HCT116 (cell line): ENCODE measurements around the gene TIGAR. TPM values are rescaled to one million over a fixed set of nuclear protein-coding genes. Genes with fewer than 3 reads are reported as not detected.

Experiments used
- ATAC-seq: fragments of 200-7000 bp; cut with Tn5 transposase; 2 replicates; pipeline ENCODE4 v1.9.1; 2020; ENCODE audit warnings: mild to moderate bottlenecking, moderate library complexity
- BruUV-seq: library from RNA; stranded (reverse); fragments of 400-500 nt; replicated peaks from 2 replicates; lab custom pipeline; 2021; lab: Mats Ljungman, UMichigan
- CTCF ChIA-PET: fragments of 300-600 bp; sonication (Branson Sonifier 250); formaldehyde crosslinking; loops from one replicate; lab custom pipeline; 2021; ENCODE audit warnings: antibody characterized with exemption; lab: Charles Lee
- POLR2A ChIA-PET: fragments of 300-600, 350-600 bp; sonication (Branson Sonifier 250); formaldehyde crosslinking; loops from one replicate; lab custom pipeline; 2021; ENCODE audit warnings: antibody characterized with exemption; lab: Charles Lee
- RAD21 ChIA-PET, 2 experiments: fragments of 300-600 bp; sonication (Branson Sonifier 250); formaldehyde crosslinking; loops; one replicate each; lab custom pipeline; 2023; ENCODE audit warnings: low total read pairs in 2 of 2; ENCODE audit not compliant: uncharacterized antibody in 2 of 2, unreplicated experiment in 2 of 2, low non-redundant PET in 1 of 2; lab: Charles Lee
- DNase-seq: peaks from one replicate; pipeline ENCODE4 v3.0.0-alpha.2; 2010; ENCODE audit warnings: low read depth, low spot score
- H2AFZ ChIP-seq: fragments of 200-600 bp; shearing (Covaris generic), sonication (generic); 2 replicates; pipeline ENCODE4 v1.6.1; 2017; ENCODE audit warnings: low read depth, mixed run types, mixed read lengths, antibody characterized with exemption, low read length; ENCODE audit not compliant: poor library complexity, severe bottlenecking
- H3K27ac ChIP-seq: 2 replicates; pipeline ENCODE4 v1.5.1; 2012; ENCODE audit warnings: low read depth, low read length
- H3K27me3 ChIP-seq: fragments of 200-600 bp; sonication (generic); 2 replicates; pipeline ENCODE4 v1.6.1; 2016; ENCODE audit warnings: mixed run types, low read length, mixed read lengths; ENCODE audit not compliant: insufficient read depth
- H3K36me3 ChIP-seq, 2 experiments: fragments of 200-500 bp in 1 of 2; fragments of 200-600 bp in 1 of 2; sonication (Bioruptor generic) in 1 of 2; sonication (generic) in 1 of 2; 2 replicates each; pipeline versions ENCODE4 v1.5.1 to v1.6.1; 2014 to 2016; ENCODE audit warnings: low read length in 2 of 2, inconsistent platforms in 1 of 2, mixed read lengths in 1 of 2, mixed run types in 1 of 2; ENCODE audit not compliant: insufficient read depth in 2 of 2, control insufficient read depth in 1 of 2
- H3K4me1 ChIP-seq, 2 experiments: fragments of 200-600 bp in 1 of 2; sonication (generic) in 1 of 2; 2 replicates each; pipeline versions ENCODE4 v1.5.1 to v1.6.1; 2012 to 2017; ENCODE audit warnings: low read length in 2 of 2, inconsistent platforms in 1 of 2, mild to moderate bottlenecking in 1 of 2, mixed read lengths in 1 of 2, mixed run types in 1 of 2, moderate library complexity in 1 of 2; ENCODE audit not compliant: insufficient read depth in 2 of 2, control insufficient read depth in 1 of 2
- H3K4me2 ChIP-seq: fragments of 200-600 bp; sonication (generic); 2 replicates; pipeline ENCODE4 v1.6.1; 2017; ENCODE audit warnings: mixed run types, low read length, mixed read lengths
- H3K4me3 ChIP-seq, 2 experiments: fragments of 200-600 bp in 1 of 2; sonication (generic) in 1 of 2; replicated peaks in 1 of 2; 2 replicates each; pipeline ENCODE4 v1.5.1; 2011 to 2016; ENCODE audit warnings: low read length in 2 of 2, control low read depth in 1 of 2, low read depth in 1 of 2, mild to moderate bottlenecking in 1 of 2, mixed read lengths in 1 of 2, mixed run types in 1 of 2
- H3K79me2 ChIP-seq: fragments of 200-600 bp; sonication (generic); 2 replicates; pipeline ENCODE4 v1.6.1; 2017; ENCODE audit warnings: mild to moderate bottlenecking, mixed run types, low read length, moderate library complexity, mixed read lengths; ENCODE audit not compliant: insufficient read depth
- H3K9ac ChIP-seq: fragments of 200-600 bp; sonication (generic); 2 replicates; pipeline ENCODE4 v1.6.1; 2016; ENCODE audit warnings: low read length, mixed read lengths
- H3K9me2 ChIP-seq: fragments of 200-600 bp; sonication (generic), shearing (Covaris generic); 2 replicates; pipeline ENCODE4 v1.6.1; 2017; ENCODE audit warnings: mixed run types, mild to moderate bottlenecking, moderate library complexity; ENCODE audit not compliant: insufficient read depth
- H3K9me3 ChIP-seq, 2 experiments: fragments of 200-500 bp in 1 of 2; fragments of 200-600 bp in 1 of 2; sonication (Bioruptor generic) in 1 of 2; sonication (generic) in 1 of 2; 2 replicates each; pipeline ENCODE4 v1.6.1; 2014 to 2017; ENCODE audit warnings: low read length in 2 of 2, mixed read lengths in 2 of 2, inconsistent platforms in 1 of 2, low read depth in 1 of 2, mild to moderate bottlenecking in 1 of 2, mixed run types in 1 of 2, moderate library complexity in 1 of 2; ENCODE audit not compliant: control insufficient read depth in 1 of 2, insufficient read depth in 1 of 2
- H4K20me1 ChIP-seq: fragments of 200-600 bp; sonication (generic), shearing (Covaris generic); 2 replicates; pipeline ENCODE4 v1.6.1; 2017; ENCODE audit warnings: mixed run types, mild to moderate bottlenecking, moderate library complexity; ENCODE audit not compliant: insufficient read depth
- ATF3 ChIP-seq: IDR thresholded peaks from 2 replicates; pipeline ENCODE4 v1.6.1; 2012
- CBX3 ChIP-seq: IDR thresholded peaks from 2 replicates; pipeline ENCODE4 v1.6.1; 2012; ENCODE audit warnings: low read depth
- CEBPB ChIP-seq: IDR thresholded peaks from 2 replicates; pipeline ENCODE4 v1.6.1; 2012; ENCODE audit warnings: low read depth
- CTCF ChIP-seq, 3 experiments: fragments of 200-600 bp in 1 of 3; sonication (generic) in 1 of 3; IDR thresholded peaks in 2 of 3; conservative IDR thresholded peaks in 1 of 3; 2 replicates each; pipeline ENCODE4 v1.5.1; 2012 to 2017; ENCODE audit warnings: low read depth in 2 of 3, low read length in 2 of 3, antibody characterized with exemption in 1 of 3, borderline replicate concordance in 1 of 3, control low read depth in 1 of 3, mild to moderate bottlenecking in 1 of 3, mixed read lengths in 1 of 3, mixed run types in 1 of 3, moderate library complexity in 1 of 3; ENCODE audit not compliant: insufficient read depth in 1 of 3
- EGR1 ChIP-seq: IDR thresholded peaks from 2 replicates; pipeline ENCODE4 v1.6.1; 2012; ENCODE audit warnings: low read depth
- FOSL1 ChIP-seq: IDR thresholded peaks from 2 replicates; pipeline ENCODE4 v1.6.1; 2012; ENCODE audit warnings: low read depth
- POLR2AphosphoS5 ChIP-seq: IDR thresholded peaks from 2 replicates; pipeline ENCODE4 v1.6.1; 2011; ENCODE audit warnings: mild to moderate bottlenecking, low read depth, low read length, moderate library complexity
- RAD21 ChIP-seq: IDR thresholded peaks from 2 replicates; pipeline ENCODE4 v1.6.1; 2012; ENCODE audit warnings: low read depth, mild to moderate bottlenecking
- SP1 ChIP-seq: IDR thresholded peaks from 2 replicates; pipeline ENCODE4 v1.6.1; 2012; ENCODE audit warnings: low read depth
- TCF7L2 ChIP-seq: IDR thresholded peaks from 2 replicates; pipeline ENCODE4 v1.7.0; 2011; ENCODE audit warnings: borderline replicate concordance, inconsistent platforms; ENCODE audit not compliant: insufficient read depth, insufficient read length; ENCODE audit errors: extremely low read depth
- YY1 ChIP-seq: IDR thresholded peaks from 2 replicates; pipeline ENCODE4 v1.6.1; 2011; ENCODE audit warnings: low read length, low read depth, moderate library complexity, mild to moderate bottlenecking; ENCODE audit not compliant: insufficient replicate concordance; ENCODE audit errors: extremely low read depth
- ZFX ChIP-seq: fragments of 450-650 bp; IDR thresholded peaks from 2 replicates; pipeline ENCODE4 v1.6.1; 2017
- ZNF274 ChIP-seq: fragments of 200-500 bp; sonication (Bioruptor generic); IDR thresholded peaks from 2 replicates; pipeline ENCODE4 v1.6.1; 2014; ENCODE audit warnings: mild to moderate bottlenecking, low read depth, low read length, inconsistent platforms
- intact Hi-C: fragments of 100-400 bp; cut with micrococcal nuclease; formaldehyde crosslinking; loops from 2 replicates; pipeline ENCODE4 v1.10.0; 2022
- total RNA-seq: library from RNA; stranded (reverse); gene quantifications from one replicate; pipeline ENCODE4 v1.2.1, GENCODE V29; 2021; ENCODE audit not compliant: unreplicated experiment

TIGAR gene
- total RNA-seq, 1 experiment from 2014 or later: 13.7 TPM

GRCh38 chr12:4275870-4276301 lies 45.1 kb upstream of the TIGAR start (continued):
- TF ChIP-seq ZFX (no peak), ATF3 (no peak), CEBPB (no peak), YY1 (no peak), EGR1 (no peak), FOSL1 (no peak), ZNF274 (no peak), POLR2AphosphoS5 (no peak)
- TF ChIP-seq, all 23 proteins: peak for 0

DNA sequence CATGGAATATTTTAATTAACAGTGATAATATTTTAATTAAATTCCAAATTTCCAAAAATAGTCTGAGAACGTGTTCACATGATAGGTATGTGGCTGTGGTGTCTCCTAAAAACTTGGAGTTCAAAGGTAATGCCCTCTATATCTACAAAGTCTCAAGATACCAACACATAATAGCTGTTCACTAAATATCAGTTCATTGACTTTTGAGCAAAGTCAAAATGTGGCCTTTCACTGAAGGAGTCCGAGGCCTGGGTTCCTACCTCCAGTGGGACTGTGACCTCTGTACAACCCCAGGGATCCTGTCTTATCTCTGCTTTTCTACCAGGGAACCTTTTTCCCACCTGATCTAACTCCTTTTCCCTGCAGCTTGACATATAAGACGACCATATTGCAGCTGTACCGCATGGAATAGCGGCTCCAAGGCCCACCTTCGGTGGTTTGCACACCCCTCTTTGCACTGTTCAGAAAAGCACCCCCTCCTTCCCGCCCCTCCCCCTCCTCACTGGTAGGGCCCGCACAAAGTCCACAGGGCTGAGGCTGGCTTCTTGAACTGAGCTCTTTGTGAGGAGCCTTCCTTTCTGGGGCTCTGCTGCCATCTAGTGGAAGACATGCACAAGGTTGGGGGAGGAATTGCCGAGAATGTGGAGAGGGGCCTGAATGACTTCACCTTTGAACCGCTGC lies 44.3 kb upstream of the TIGAR start:
- peaks cover 5 to 13% of the 10 kb centered on the region in 2 experiments; a peak in 3 of 4 replicates for H3K4me1 ChIP-seq
- H3K4me2 ChIP-seq: peak overlapping the region; percentile 2; the same call in 1 of the 2 replicates
- no TSS peak for BruUV-seq
- CTCF ChIA-PET: interaction anchor here (0.7 to 4.5 kb wide), 26 partner anchors 8 to 976 kb away, joined by 3 to 91 read pairs (median 6); partner anchors contain the start of gene PARP11
- H4K20me1 ChIP-seq: no peaks in the 10 kb centered on the region
- H3K27ac ChIP-seq: no peak overlapping the region
- no peaks in the 10 kb centered on the region for H3K9me3 ChIP-seq
- intact Hi-C loops: loop anchor here (1.0 to 10.0 kb wide), 6 partner anchors 169 to 976 kb away; no protein-coding TSS in a partner anchor
- TF ChIP-seq TCF7L2 (no peak), CBX3 (no peak), ATF3 (no peak), CTCF (IDR thresholded peaks at IDR 0.05 in 2 of 3, conservative IDR thresholded peaks at IDR 0.05 in 1 of 3; ENCODE audit: borderline replicate concordance in 1 of 3, insufficient read depth in 1 of 3, low read depth in 2 of 3, low read length in 2 of 3) (peak; percentile 65 to 92 (median 88); a peak in 5 of 6 replicates), SP1 (no peak), CEBPB (no peak), RAD21 (peak; percentile 89)
- ATAC-seq (peak; percentile 92), DNase-seq (peak; percentile 67)
- no peaks in the 10 kb centered on the region for H3K9me2 ChIP-seq
- no peak overlapping the region for H3K4me3 ChIP-seq
- no peaks in the 10 kb centered on the region for H3K79me2 ChIP-seq
- no peak overlapping the region for H3K9ac ChIP-seq
- RAD21 ChIA-PET: interaction anchor here (0.5 to 1.6 kb wide), 11 partner anchors 19 to 1001 kb away, joined by 3 to 6 read pairs (median 4); no protein-coding TSS in a partner anchor
- no peaks in the 10 kb centered on the region for H3K36me3 ChIP-seq
- POLR2A ChIA-PET: interaction anchor here (1.0 to 1.5 kb wide), 2 partner anchors 9 to 392 kb away, joined by 4 to 5 read pairs; no protein-coding TSS in a partner anchor
- H2AFZ ChIP-seq: no peak overlapping the region
- peaks cover 28% of the 10 kb centered on the region for H3K27me3 ChIP-seq
